Osteoblast (primary cell): ENCODE data around the gene SLC25A21. TPM values are rescaled to one million over a fixed set of nuclear protein-coding genes. Genes with fewer than 3 reads are reported as not detected.

ENCODE experiments used
- DNase-seq: peaks from one replicate; pipeline ENCODE4 v3.0.0; 2011; ENCODE audit warnings: low spot score, mixed read lengths; ENCODE audit not compliant: insufficient read length; ENCODE audit errors: missing footprints
- H2AFZ ChIP-seq: 2 replicates; pipeline ENCODE4 v1.6.0; 2011; ENCODE audit warnings: mild to moderate bottlenecking, low read length
- H3K27ac ChIP-seq: 2 replicates; pipeline ENCODE4 v1.5.1; 2011; ENCODE audit warnings: mild to moderate bottlenecking, low read depth, low read length, moderate library complexity
- H3K27me3 ChIP-seq: 2 replicates; pipeline ENCODE4 v1.6.0; 2012; ENCODE audit warnings: mild to moderate bottlenecking, control low read depth, inconsistent platforms, low read length, moderate library complexity; ENCODE audit not compliant: insufficient read depth
- H3K36me3 ChIP-seq: 2 replicates; pipeline ENCODE4 v1.5.1; 2011; ENCODE audit warnings: mild to moderate bottlenecking, low read length, control low read depth, moderate library complexity; ENCODE audit not compliant: insufficient read depth
- H3K4me1 ChIP-seq: 2 replicates; pipeline ENCODE4 v1.5.1; 2011; ENCODE audit warnings: mild to moderate bottlenecking, low read length, control low read depth, moderate library complexity; ENCODE audit not compliant: insufficient read depth
- H3K4me2 ChIP-seq: 2 replicates; pipeline ENCODE4 v1.6.0; 2011; ENCODE audit warnings: mild to moderate bottlenecking, low read length; ENCODE audit not compliant: insufficient read depth
- H3K4me3 ChIP-seq: fragments of 200-600 bp; sonication (generic); 3 replicates; pipeline ENCODE4 v1.5.1; 2012; ENCODE audit warnings: mild to moderate bottlenecking, low read length, inconsistent platforms; ENCODE audit not compliant: insufficient read depth
- H3K79me2 ChIP-seq: 2 replicates; pipeline ENCODE4 v1.6.0; 2012; ENCODE audit warnings: mild to moderate bottlenecking, low read length, control low read depth, inconsistent platforms; ENCODE audit not compliant: insufficient read depth
- H3K9me3 ChIP-seq: 2 replicates; pipeline ENCODE4 v1.5.1; 2011; ENCODE audit warnings: low read depth, low read length, control low read depth
- H4K20me1 ChIP-seq: 2 replicates; pipeline ENCODE4 v1.6.0; 2012; ENCODE audit warnings: mild to moderate bottlenecking, low read length, control low read depth; ENCODE audit not compliant: insufficient read depth
- total RNA-seq: library from RNA; depleted of rRNA; stranded (reverse); fragments of >200 nt; gene quantifications from 2 replicates; pipeline ENCODE4 v1.2.3, GENCODE V29; 2012
- TF ChIP-seq, protein P1 (sequence below): IDR thresholded peaks from 2 replicates; pipeline ENCODE4 v1.5.1; 2011; ENCODE audit warnings: mild to moderate bottlenecking, low read depth, low read length, moderate library complexity; ENCODE audit errors: extremely low read depth

Gene SLC25A21
- total RNA-seq, 1 donor: 0.72 TPM

DNA sequence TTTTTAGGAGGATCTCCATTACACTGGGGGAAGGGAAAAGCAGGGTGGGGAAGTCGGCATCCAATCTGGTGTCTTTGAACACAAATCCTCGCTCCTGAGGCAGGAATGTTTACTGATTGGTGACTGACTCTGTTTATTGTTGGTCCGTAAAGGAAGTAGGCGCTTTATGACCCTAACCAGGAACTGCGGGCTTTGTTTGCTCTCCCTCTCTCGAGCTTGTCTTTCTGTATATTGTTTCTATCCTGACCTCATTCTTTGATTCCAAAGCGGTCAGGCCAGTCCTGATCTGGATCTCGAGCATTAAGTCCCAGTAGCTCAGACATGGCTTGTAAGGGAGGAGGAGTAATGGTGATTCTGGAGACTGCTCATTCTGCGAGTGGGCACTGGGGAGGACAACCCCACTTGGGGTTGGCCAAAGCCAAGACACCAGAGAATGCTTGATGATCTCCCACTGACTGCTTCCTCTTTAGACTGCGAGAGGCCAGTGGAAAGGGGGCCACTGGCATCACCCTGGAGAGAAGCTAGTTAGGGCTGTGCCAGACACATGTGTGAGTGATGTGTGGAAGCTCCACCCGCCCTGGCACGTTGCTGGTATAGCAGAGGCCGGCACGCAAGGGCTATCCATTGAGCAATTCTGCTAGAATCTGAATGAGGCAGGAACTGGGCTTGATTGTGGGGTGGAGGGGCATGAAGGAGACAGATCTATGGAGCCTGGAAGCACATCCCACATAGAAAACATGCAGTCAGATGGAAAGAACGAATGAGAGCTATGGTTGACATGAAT, 316.1 kb downstream of the SLC25A21 start:
- no peaks in the 10 kb centered on the region for H3K4me1 ChIP-seq
- no peak overlapping the region for H3K27ac ChIP-seq
- no peaks in the 10 kb centered on the region for H3K27me3 ChIP-seq
- TF ChIP-seq, protein P1, sequence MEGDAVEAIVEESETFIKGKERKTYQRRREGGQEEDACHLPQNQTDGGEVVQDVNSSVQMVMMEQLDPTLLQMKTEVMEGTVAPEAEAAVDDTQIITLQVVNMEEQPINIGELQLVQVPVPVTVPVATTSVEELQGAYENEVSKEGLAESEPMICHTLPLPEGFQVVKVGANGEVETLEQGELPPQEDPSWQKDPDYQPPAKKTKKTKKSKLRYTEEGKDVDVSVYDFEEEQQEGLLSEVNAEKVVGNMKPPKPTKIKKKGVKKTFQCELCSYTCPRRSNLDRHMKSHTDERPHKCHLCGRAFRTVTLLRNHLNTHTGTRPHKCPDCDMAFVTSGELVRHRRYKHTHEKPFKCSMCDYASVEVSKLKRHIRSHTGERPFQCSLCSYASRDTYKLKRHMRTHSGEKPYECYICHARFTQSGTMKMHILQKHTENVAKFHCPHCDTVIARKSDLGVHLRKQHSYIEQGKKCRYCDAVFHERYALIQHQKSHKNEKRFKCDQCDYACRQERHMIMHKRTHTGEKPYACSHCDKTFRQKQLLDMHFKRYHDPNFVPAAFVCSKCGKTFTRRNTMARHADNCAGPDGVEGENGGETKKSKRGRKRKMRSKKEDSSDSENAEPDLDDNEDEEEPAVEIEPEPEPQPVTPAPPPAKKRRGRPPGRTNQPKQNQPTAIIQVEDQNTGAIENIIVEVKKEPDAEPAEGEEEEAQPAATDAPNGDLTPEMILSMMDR: no peak
- DNase-seq: no peak
- H3K36me3 ChIP-seq: no peaks in the 10 kb centered on the region
- no peaks in the 10 kb centered on the region for H4K20me1 ChIP-seq
- H3K4me3 ChIP-seq: no peak overlapping the region
- H3K9me3 ChIP-seq: no peaks in the 10 kb centered on the region
- H3K79me2 ChIP-seq: no peaks in the 10 kb centered on the region
- no peak overlapping the region for H2AFZ ChIP-seq
- no peak overlapping the region for H3K4me2 ChIP-seq

DNA sequence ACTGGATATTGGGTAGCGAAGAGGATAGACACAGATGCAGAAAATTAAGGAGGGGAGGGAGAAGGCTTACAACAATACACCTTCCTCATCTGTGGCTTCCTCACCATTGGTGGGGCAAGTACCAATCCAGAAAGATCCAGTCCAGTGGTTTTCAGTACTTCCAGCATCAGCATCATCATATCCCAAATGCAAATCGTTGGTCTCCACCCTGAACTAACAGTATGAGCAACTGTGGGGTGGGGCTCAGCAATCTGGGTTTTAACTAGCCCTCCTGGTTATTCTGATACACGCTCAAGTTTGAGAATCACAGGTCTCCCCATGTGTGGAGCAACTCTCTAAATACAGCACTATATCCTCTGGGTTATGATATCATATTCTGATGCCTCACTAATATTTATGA, 317.0 kb downstream of the SLC25A21 start:
- Histone ChIP-seq H3K27me3 (no peaks in the 10 kb centered on the region), H3K4me2 (no peak overlapping the region), H2AFZ (no peak overlapping the region), H3K4me3 (no peak overlapping the region), H3K27ac (no peak overlapping the region), H4K20me1 (no peaks in the 10 kb centered on the region), H3K9me3 (no peaks in the 10 kb centered on the region), H3K36me3 (no peaks in the 10 kb centered on the region), H3K79me2 (no peaks in the 10 kb centered on the region), H3K4me1 (no peaks in the 10 kb centered on the region)
- DNase-seq: no peak
- TF ChIP-seq, protein P1: no peak

DNA sequence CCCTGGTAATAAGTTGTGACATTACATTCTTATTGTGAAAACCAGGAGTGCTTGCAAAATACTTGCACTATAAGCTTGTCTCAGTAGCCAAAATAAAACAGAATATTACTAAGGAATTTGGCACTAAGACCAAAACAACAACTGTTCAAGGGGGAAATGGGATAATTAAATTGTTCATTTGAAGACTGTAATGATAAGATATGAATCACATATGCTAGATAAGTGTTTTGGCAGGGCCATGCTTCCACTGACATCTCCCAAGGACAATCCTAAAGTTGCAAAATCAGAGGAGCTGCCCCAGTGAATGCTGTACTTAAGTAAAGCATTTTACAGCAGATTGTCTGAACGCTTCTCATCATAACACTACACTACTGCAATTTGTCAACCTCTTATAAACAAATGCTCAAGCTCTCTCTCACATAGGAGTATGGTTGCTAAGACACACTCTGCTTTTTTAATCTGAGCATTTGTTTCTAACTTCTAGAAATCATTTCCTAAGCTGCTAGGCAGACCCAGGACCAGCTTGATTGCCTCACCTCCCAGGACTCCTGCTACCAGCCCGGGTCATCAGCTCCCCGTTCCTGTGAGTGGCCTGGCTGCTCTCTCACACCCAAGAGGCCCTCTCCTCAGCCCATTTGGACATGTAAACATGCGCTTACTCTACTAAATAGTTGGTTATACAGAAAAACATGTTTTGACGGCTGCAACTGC, 319.3 kb downstream of the SLC25A21 start:
- Histone ChIP-seq H3K79me2 (no peaks in the 10 kb centered on the region), H3K27me3 (no peaks in the 10 kb centered on the region), H2AFZ (no peak overlapping the region), H3K36me3 (no peaks in the 10 kb centered on the region), H3K4me1 (no peaks in the 10 kb centered on the region), H3K4me2 (no peak overlapping the region), H3K9me3 (no peaks in the 10 kb centered on the region), H3K4me3 (no peak overlapping the region), H3K27ac (no peak overlapping the region), H4K20me1 (no peaks in the 10 kb centered on the region)
- no peak for DNase-seq
- TF ChIP-seq, protein P1: no peak

DNA sequence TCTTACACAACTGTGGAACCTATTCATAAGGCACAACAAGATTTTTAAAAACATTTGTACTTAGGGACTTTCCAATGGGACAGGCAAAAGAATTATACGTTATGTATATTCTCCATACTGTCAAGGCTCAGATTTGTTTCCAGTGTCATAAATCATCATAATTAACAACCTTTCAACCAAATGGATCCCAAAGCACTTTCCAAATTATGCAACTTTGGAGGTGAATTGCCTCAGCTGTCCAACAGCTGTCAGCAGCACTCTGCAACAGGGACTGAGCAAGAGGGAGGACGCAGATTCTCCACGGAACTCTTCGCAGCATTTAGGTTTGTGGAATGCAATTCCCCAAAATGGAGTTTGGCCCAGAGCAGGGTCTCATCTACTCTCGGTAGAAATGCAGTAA, 324.2 kb downstream of the SLC25A21 start:
- TF ChIP-seq, protein P1: no peak
- no peak overlapping the region for H3K4me2 ChIP-seq
- H3K79me2 ChIP-seq: no peaks in the 10 kb centered on the region
- no peak overlapping the region for H3K27ac ChIP-seq
- H3K4me3 ChIP-seq: no peak overlapping the region
- no peak for DNase-seq
- no peaks in the 10 kb centered on the region for H3K27me3 ChIP-seq
- no peaks in the 10 kb centered on the region for H3K4me1 ChIP-seq
- H2AFZ ChIP-seq: no peak overlapping the region
- no peaks in the 10 kb centered on the region for H3K36me3 ChIP-seq
- no peaks in the 10 kb centered on the region for H4K20me1 ChIP-seq
- no peaks in the 10 kb centered on the region for H3K9me3 ChIP-seq
